ENCODE data around the gene MIP.

GRCh38 chr12:56431288-56431687 is 23.2 kb downstream of the MIP start:
- no peak for TF ChIP-seq EZH2 (IDR thresholded peaks at IDR 0.05; ENCODE audit: borderline replicate concordance, insufficient read depth, low read length, poor library complexity, severe bottlenecking)
- no peak for TF ChIP-seq CTCF (IDR thresholded peaks at IDR 0.05; ENCODE audit: poor library complexity, severe bottlenecking)
- no peak for TF ChIP-seq RAD21 (conservative IDR thresholded peaks at IDR 0.05)
- TF ChIP-seq POLR2AphosphoS5 (IDR thresholded peaks at IDR 0.05) = no peak
- TF ChIP-seq SMC3 (conservative IDR thresholded peaks at IDR 0.05; ENCODE audit: poor library complexity) = no peak
- TF ChIP-seq EP300 (conservative IDR thresholded peaks at IDR 0.05; ENCODE audit: poor library complexity, severe bottlenecking) = no peak
- no peak for TF ChIP-seq REST (IDR thresholded peaks at IDR 0.05; ENCODE audit: borderline replicate concordance)
- TF ChIP-seq TAF1 (IDR thresholded peaks at IDR 0.05; ENCODE audit: low read depth) = no peak
- no peak for TF ChIP-seq MXI1 (conservative IDR thresholded peaks at IDR 0.05; ENCODE audit: poor library complexity, severe bottlenecking)

Data from neural cell (in vitro differentiated cells).